ENCODE measurements around the gene IL15RA.

IL15RA gene, protein sequence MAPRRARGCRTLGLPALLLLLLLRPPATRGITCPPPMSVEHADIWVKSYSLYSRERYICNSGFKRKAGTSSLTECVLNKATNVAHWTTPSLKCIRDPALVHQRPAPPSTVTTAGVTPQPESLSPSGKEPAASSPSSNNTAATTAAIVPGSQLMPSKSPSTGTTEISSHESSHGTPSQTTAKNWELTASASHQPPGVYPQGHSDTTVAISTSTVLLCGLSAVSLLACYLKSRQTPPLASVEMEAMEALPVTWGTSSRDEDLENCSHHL

DNA sequence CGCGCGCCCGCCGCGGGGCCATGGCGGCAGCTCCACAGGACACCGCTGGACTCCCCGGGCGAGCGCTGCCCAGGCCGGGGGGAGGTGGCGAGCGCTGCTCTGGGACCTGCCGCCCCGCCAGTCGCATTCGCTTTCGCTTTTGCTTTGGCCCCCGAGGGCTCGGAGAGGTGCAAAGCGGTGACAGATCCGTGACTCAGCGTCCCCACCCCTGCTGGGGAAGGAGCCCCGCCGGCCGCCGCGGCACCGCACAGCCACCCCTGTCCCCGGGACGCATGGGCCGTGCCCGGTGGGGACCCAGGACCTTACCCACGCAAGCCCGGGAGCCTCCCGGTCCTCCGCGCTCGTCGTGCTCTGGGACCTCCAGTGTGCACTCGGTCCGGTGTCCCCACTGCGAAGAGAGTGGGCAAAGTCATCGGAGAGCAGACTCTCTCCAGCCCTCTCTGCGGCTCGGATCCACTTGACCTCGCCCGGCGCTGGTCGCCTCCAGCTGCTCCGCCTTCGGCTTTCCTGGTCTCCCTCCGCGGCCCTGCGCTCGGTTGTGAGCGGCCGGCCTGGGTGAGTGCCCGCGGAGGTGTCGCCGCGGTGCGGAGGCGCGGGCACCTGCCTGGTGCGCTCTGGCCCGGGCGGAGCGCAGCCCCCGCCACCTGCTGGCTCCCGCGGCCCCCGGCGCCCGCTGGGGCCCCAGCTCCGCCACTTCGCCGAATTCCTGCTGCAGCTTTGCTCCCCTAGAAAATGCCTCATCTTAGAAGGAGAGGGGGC, at the start of gene IL15RA:
Gene IL15RA, minus strand, starts transcription at position 73 of the 759 bp plus-strand sequence. Its CDS starts 51 bp downstream, at position 22.
- no peak for DNase-seq (ENCODE audit: low spot score)
- Histone ChIP-seq H3K27me3 (ENCODE audit: insufficient read depth, poor library complexity, severe bottlenecking) (no peaks in the 10 kb centered on the region), H3K27ac (ENCODE audit: poor library complexity, severe bottlenecking) (peak within 1 kb of the TSS; percentile 48)

DNA sequence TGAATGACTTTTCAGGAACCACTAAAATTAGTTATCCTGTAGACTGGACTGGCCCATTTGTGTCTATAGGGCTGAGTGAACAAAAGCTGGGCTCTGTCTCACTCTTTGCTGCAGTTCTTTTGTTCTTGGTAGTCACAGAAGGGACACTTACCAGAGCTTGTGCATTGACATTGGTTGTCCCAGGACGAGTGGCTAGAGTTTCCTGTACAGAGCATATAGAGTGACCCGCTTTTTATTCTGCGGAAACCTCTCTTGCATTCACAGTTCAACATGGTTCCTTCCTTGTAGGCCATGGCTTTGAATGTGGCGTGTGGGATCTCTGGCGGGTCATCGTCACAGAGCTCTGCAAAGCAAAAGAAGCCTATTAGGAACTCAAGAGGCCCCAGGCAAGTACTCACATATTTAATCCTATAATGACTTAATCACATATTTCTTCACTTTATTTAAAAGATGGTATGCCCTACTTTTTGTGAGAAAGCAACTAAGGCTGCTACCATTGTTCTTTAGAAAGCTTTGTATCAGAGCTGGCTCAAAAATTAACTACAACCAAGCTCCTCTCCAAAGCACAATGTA, 48.4 kb upstream of the IL15RA start:
- H3K4me3 ChIP-seq (ENCODE audit: severe bottlenecking), result no peak overlapping the region
- DNase-seq (ENCODE audit: low spot score), result no peak
- H3K9me3 ChIP-seq (ENCODE audit: severe bottlenecking), result no peaks in the 10 kb centered on the region
- no peak overlapping the region for H3K27ac ChIP-seq (ENCODE audit: poor library complexity, severe bottlenecking)
- TF ChIP-seq, protein P1, sequence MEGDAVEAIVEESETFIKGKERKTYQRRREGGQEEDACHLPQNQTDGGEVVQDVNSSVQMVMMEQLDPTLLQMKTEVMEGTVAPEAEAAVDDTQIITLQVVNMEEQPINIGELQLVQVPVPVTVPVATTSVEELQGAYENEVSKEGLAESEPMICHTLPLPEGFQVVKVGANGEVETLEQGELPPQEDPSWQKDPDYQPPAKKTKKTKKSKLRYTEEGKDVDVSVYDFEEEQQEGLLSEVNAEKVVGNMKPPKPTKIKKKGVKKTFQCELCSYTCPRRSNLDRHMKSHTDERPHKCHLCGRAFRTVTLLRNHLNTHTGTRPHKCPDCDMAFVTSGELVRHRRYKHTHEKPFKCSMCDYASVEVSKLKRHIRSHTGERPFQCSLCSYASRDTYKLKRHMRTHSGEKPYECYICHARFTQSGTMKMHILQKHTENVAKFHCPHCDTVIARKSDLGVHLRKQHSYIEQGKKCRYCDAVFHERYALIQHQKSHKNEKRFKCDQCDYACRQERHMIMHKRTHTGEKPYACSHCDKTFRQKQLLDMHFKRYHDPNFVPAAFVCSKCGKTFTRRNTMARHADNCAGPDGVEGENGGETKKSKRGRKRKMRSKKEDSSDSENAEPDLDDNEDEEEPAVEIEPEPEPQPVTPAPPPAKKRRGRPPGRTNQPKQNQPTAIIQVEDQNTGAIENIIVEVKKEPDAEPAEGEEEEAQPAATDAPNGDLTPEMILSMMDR (IDR thresholded peaks at IDR 0.05; ENCODE audit: poor library complexity, severe bottlenecking), result no peak
- no peaks in the 10 kb centered on the region for H3K4me1 ChIP-seq (ENCODE audit: insufficient read depth, poor library complexity, severe bottlenecking)
- no peak for ATAC-seq (ENCODE audit: low read depth)
- H3K27me3 ChIP-seq (ENCODE audit: insufficient read depth, poor library complexity, severe bottlenecking), result no peaks in the 10 kb centered on the region
- no peaks in the 10 kb centered on the region for H3K36me3 ChIP-seq (ENCODE audit: low read depth)

More for the DNA sequence above, at the start of gene IL15RA:
- H3K9me3 ChIP-seq (ENCODE audit: severe bottlenecking), result no peaks in the 10 kb centered on the region
- H3K4me3 ChIP-seq (ENCODE audit: severe bottlenecking), result peak within 1 kb of the TSS; percentile 62
- no peaks in the 10 kb centered on the region for H3K4me1 ChIP-seq (ENCODE audit: insufficient read depth, poor library complexity, severe bottlenecking)
- no peaks in the 10 kb centered on the region for H3K36me3 ChIP-seq (ENCODE audit: low read depth)
- ATAC-seq (ENCODE audit: low read depth), result peak; percentile 82
- TF ChIP-seq, protein P1 (IDR thresholded peaks at IDR 0.05; ENCODE audit: poor library complexity, severe bottlenecking), result peak; percentile 43

DNA sequence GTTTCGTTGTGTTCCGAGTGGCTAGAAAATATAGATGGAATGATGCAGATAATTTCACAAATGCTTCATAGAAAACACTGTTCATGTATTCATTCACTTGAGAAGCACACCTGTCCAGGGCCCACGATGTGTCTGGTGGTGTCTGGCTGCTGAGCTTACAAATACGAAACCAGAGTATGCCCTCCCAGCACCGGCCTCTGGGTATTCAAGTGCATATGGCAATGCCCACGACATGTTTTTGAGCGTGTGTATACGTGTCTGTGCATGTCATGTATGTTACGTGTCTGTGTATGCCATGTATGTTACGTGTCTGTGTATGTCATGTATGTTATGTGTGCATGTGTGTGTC, 47.0 kb upstream of the IL15RA start:
- TF ChIP-seq, protein P1 (IDR thresholded peaks at IDR 0.05; ENCODE audit: poor library complexity, severe bottlenecking), result no peak
- no peaks in the 10 kb centered on the region for H3K9me3 ChIP-seq (ENCODE audit: severe bottlenecking)
- DNase-seq (ENCODE audit: low spot score), result no peak
- no peaks in the 10 kb centered on the region for H3K36me3 ChIP-seq (ENCODE audit: low read depth)
- H3K4me3 ChIP-seq (ENCODE audit: severe bottlenecking), result no peak overlapping the region
- no peak overlapping the region for H3K27ac ChIP-seq (ENCODE audit: poor library complexity, severe bottlenecking)
- H3K27me3 ChIP-seq (ENCODE audit: insufficient read depth, poor library complexity, severe bottlenecking), result no peaks in the 10 kb centered on the region
- no peak for ATAC-seq (ENCODE audit: low read depth)
- H3K4me1 ChIP-seq (ENCODE audit: insufficient read depth, poor library complexity, severe bottlenecking), result no peaks in the 10 kb centered on the region

DNA sequence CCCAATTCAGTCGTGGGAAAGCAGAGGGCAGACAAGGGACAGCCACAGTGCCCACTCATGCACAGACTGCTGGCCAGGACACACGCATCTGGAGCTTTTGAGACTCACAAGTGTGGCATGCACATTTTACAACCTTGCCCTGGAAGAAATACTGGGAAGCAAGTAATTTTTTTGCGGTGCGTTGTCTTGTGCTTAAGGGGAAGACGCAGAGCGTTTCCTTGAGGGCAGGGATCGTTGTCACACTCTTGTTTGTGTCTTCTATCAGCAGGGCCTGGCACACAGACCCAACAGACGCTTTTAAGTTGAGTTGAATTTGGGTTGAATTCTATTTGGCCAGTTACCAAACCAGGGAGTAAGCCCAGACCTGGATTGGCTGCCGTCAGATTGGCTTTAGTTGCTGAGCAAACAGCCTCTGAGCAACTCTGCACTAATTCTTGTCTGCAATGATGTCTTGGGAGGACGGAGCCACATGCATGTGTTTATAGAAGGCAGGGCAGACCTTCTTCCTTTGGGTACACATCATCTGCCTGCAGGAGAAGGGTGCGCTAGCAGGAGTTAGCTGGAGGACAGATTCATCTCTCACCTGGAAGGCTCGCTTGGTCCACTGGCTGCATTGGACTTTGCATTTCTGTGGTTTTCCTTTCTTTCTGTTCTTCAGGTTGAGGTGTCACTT, 46.5 kb upstream of the IL15RA start:
- no peak overlapping the region for H3K27ac ChIP-seq (ENCODE audit: poor library complexity, severe bottlenecking)
- TF ChIP-seq, protein P1 (IDR thresholded peaks at IDR 0.05; ENCODE audit: poor library complexity, severe bottlenecking), result no peak
- no peak for ATAC-seq (ENCODE audit: low read depth)
- H3K9me3 ChIP-seq (ENCODE audit: severe bottlenecking), result no peaks in the 10 kb centered on the region
- H3K27me3 ChIP-seq (ENCODE audit: insufficient read depth, poor library complexity, severe bottlenecking), result no peaks in the 10 kb centered on the region
- H3K4me1 ChIP-seq (ENCODE audit: insufficient read depth, poor library complexity, severe bottlenecking), result no peaks in the 10 kb centered on the region
- DNase-seq (ENCODE audit: low spot score), result no peak
- H3K36me3 ChIP-seq (ENCODE audit: low read depth), result no peaks in the 10 kb centered on the region
- H3K4me3 ChIP-seq (ENCODE audit: severe bottlenecking), result no peak overlapping the region
